HepG2 (cell line): ENCODE results near the gene LCN12. TPM values are rescaled to one million over a fixed set of nuclear protein-coding genes. Genes with fewer than 3 reads are reported as not detected.

Experiments
- FOXA3 ChIP-seq: IDR thresholded peaks from 2 replicates; pipeline ENCODE4 v1.6.1; 2016; ENCODE audit warnings: missing genetic modification reagents, missing compliant biosample characterization
- HNRNPLL ChIP-seq: fragments of 200-400 bp; formaldehyde crosslinking; IDR thresholded peaks from 2 replicates; pipeline ENCODE4 v1.6.1; 2017; ENCODE audit warnings: mild to moderate bottlenecking, low read depth, low read length; ENCODE audit not compliant: poor library complexity, severe bottlenecking
- ISX ChIP-seq: sonication (generic); formaldehyde crosslinking; conservative IDR thresholded peaks from 2 replicates; pipeline ENCODE4 v1.5.0; 2020; ENCODE audit warnings: missing genetic modification reagents
- NCOA5 ChIP-seq: sonication (generic); formaldehyde crosslinking; IDR thresholded peaks from 2 replicates; pipeline ENCODE4 v1.4.0; 2020; ENCODE audit warnings: missing genetic modification reagents
- SMYD3 ChIP-seq: sonication (generic); formaldehyde crosslinking; IDR thresholded peaks from 2 replicates; pipeline ENCODE4 v1.8.1; 2023; ENCODE audit warnings: mild to moderate bottlenecking, missing genetic modification reagents
- TARDBP ChIP-seq: sonication (generic); formaldehyde crosslinking; IDR thresholded peaks from 2 replicates; pipeline ENCODE4 v1.8.0; 2022; ENCODE audit warnings: mild to moderate bottlenecking, missing genetic modification reagents
- TBX2 ChIP-seq: sonication (generic); formaldehyde crosslinking; IDR thresholded peaks from 2 replicates; pipeline ENCODE4 v1.5.0; 2020; ENCODE audit warnings: missing genetic modification reagents, mild to moderate bottlenecking, borderline replicate concordance
- THAP11 ChIP-seq: IDR thresholded peaks from 2 replicates; pipeline ENCODE4 v1.6.1; 2016; ENCODE audit warnings: missing biosample characterization, missing genetic modification reagents
- U2AF1 ChIP-seq: fragments of 200-400 bp; formaldehyde crosslinking; optimal IDR thresholded peaks from 2 replicates; pipeline ENCODE3; 2017; ENCODE audit warnings: mild to moderate bottlenecking, low read depth, low read length
- YEATS4 ChIP-seq: sonication (generic); formaldehyde crosslinking; IDR thresholded peaks from 2 replicates; pipeline ENCODE4 v1.4.0; 2020; ENCODE audit warnings: missing genetic modification reagents, borderline replicate concordance
- ZNF30 ChIP-seq: sonication (generic); formaldehyde crosslinking; IDR thresholded peaks from 2 replicates; pipeline ENCODE4 v1.5.0; 2020; ENCODE audit warnings: mild to moderate bottlenecking, missing genetic modification reagents
- polyA plus RNA-seq, 8 experiments: library from polyadenylated mRNA; depleted of rRNA in 3 of 8; stranded (reverse) in 7 of 8; unstranded in 1 of 8; fragments of >200 nt; fragmentation: Illumina TruSeq in 4 of 8; extraction: Trizol in 4 of 8; gene quantifications; 2 replicates each; pipeline versions ENCODE4 v1.2.1 to v1.2.3, GENCODE V29; 2011 to 2016; ENCODE audit warnings: low read depth in 4 of 8, missing spikeins in 1 of 8, mixed read lengths in 1 of 8; ENCODE audit not compliant: insufficient read depth in 1 of 8
- total RNA-seq, 5 experiments: library from RNA; depleted of rRNA; stranded (reverse); fragments of >200 nt; fragmentation: Illumina TruSeq; extraction: Trizol; gene quantifications; 2 replicates each; pipeline ENCODE4 v1.2.3, GENCODE V29; 2016; ENCODE audit warnings: low read depth in 1 of 5
- TF ChIP-seq, protein P1 (sequence below): sonication (generic); formaldehyde crosslinking; IDR thresholded peaks from 2 replicates; pipeline ENCODE4 v1.4.0; 2020; ENCODE audit warnings: missing genetic modification reagents
- TF ChIP-seq, protein P2 (sequence below): sonication (generic); formaldehyde crosslinking; IDR thresholded peaks from 2 replicates; pipeline ENCODE4 v1.5.0; 2020; ENCODE audit warnings: missing genetic modification reagents
- TF ChIP-seq, protein P3 (sequence below): sonication (generic); formaldehyde crosslinking; IDR thresholded peaks from 2 replicates; pipeline ENCODE4 v1.8.0; 2022; ENCODE audit warnings: mild to moderate bottlenecking, missing genetic modification reagents, moderate library complexity
- TF ChIP-seq, protein P4 (sequence below): sonication (generic); formaldehyde crosslinking; IDR thresholded peaks from 2 replicates; pipeline ENCODE4 v1.4.0; 2020; ENCODE audit warnings: missing genetic modification reagents

The LCN12 gene
- total and polyA plus RNA-seq, 2 of the 13 experiments (the other 11 are each of a cell fraction or from before 2014, with no cell fraction given): 3.4 to 6.9 TPM

DNA sequence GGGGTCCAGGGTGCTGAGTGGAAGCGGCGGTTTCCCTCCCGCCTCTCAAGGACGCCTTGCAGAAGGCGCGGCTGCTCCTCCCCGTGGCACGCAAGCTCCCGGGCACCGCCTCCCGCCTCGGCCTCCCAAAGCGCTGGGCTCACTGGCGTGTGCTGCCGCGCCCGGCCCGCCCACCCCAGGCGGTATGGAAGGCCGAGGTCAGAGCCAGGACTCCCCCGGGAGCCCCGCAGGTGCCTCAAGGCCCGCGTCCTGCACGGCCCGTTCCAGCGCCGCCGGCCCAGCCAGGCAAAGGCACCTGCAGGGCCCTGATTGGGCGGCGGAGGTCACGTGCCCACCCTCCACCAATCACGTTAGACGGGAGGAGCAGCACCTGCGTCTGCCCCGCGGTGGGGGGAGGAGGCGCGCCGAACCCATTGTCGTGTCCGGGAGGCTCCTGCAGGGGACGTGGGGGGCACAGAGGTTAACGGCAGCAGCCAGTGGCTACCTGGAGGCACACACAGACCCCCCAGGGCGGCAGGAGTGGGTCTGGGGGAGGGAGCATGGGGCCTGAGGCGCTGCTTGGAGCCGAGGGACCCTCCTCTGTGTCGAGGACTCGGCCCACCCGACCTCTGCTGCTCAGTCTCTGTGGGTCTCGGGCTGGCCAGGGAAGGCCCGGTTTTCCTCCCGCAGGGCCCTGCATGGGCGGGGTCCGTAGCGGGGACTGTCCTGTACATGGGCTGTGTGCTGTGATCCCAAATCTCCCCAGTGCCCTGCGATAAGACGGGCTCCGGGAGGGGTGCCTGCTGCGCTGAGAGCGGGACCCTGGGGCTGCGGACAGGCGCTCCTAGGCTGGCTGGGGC lies 2.0 kb upstream of the LCN12 start (continued):
- TF ChIP-seq, protein P1, sequence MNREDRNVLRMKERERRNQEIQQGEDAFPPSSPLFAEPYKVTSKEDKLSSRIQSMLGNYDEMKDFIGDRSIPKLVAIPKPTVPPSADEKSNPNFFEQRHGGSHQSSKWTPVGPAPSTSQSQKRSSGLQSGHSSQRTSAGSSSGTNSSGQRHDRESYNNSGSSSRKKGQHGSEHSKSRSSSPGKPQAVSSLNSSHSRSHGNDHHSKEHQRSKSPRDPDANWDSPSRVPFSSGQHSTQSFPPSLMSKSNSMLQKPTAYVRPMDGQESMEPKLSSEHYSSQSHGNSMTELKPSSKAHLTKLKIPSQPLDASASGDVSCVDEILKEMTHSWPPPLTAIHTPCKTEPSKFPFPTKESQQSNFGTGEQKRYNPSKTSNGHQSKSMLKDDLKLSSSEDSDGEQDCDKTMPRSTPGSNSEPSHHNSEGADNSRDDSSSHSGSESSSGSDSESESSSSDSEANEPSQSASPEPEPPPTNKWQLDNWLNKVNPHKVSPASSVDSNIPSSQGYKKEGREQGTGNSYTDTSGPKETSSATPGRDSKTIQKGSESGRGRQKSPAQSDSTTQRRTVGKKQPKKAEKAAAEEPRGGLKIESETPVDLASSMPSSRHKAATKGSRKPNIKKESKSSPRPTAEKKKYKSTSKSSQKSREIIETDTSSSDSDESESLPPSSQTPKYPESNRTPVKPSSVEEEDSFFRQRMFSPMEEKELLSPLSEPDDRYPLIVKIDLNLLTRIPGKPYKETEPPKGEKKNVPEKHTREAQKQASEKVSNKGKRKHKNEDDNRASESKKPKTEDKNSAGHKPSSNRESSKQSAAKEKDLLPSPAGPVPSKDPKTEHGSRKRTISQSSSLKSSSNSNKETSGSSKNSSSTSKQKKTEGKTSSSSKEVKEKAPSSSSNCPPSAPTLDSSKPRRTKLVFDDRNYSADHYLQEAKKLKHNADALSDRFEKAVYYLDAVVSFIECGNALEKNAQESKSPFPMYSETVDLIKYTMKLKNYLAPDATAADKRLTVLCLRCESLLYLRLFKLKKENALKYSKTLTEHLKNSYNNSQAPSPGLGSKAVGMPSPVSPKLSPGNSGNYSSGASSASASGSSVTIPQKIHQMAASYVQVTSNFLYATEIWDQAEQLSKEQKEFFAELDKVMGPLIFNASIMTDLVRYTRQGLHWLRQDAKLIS (CRISPR knock-in tag): no peak
- TF ChIP-seq, protein P2, sequence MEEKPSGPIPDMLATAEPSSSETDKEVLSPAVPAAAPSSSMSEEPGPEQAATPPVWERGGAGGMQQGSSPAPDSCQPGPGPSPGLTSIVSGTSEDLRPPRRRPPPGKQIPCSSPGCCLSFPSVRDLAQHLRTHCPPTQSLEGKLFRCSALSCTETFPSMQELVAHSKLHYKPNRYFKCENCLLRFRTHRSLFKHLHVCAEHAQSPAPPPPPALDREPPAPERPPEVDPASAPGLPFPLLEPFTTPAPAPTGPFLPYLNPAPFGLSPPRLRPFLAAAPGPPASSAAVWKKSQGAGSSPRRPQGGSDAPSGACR (CRISPR knock-in tag): peak; percentile 67; the same call in 1 of the 2 replicates
- TF ChIP-seq, protein P3, sequence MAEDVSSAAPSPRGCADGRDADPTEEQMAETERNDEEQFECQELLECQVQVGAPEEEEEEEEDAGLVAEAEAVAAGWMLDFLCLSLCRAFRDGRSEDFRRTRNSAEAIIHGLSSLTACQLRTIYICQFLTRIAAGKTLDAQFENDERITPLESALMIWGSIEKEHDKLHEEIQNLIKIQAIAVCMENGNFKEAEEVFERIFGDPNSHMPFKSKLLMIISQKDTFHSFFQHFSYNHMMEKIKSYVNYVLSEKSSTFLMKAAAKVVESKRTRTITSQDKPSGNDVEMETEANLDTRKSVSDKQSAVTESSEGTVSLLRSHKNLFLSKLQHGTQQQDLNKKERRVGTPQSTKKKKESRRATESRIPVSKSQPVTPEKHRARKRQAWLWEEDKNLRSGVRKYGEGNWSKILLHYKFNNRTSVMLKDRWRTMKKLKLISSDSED (CRISPR knock-in tag): no peak
- TF ChIP-seq THAP11 (peak; percentile 52; the same call in 1 of the 2 replicates), U2AF1 (no peak), SMYD3 (CRISPR knock-in tag) (no peak), TBX2 (CRISPR knock-in tag) (peak; percentile 88), TARDBP (no peak), ZNF30 (CRISPR knock-in tag) (no peak), NCOA5 (CRISPR knock-in tag) (no peak), ISX (CRISPR knock-in tag) (peak; percentile 71; the same call in 1 of the 2 replicates), FOXA3 (CRISPR knock-in tag) (peak; percentile 57; the same call in 1 of the 2 replicates), HNRNPLL (peak; percentile 86), YEATS4 (CRISPR knock-in tag) (peak; percentile 37; the same call in 1 of the 2 replicates)
- TF ChIP-seq, protein P4, sequence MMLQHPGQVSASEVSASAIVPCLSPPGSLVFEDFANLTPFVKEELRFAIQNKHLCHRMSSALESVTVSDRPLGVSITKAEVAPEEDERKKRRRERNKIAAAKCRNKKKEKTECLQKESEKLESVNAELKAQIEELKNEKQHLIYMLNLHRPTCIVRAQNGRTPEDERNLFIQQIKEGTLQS (CRISPR knock-in tag): 0 out of 2 replicates have a peak, but pooled peaks have one; percentile 5
